Nephron progenitor cell (in vitro differentiated cells): ENCODE measurements around the gene PPP1R9A.

Experiments used
- DNase-seq: peaks from one replicate; pipeline ENCODE4 v3.0.0; 2021
- H3K27ac Mint-ChIP-seq: 2 replicates; pipeline ENCODE4 v1.8.0; 2021; ENCODE audit warnings: mild to moderate bottlenecking, moderate library complexity, mixed read lengths
- H3K27me3 Mint-ChIP-seq: 2 replicates; pipeline ENCODE4 v1.8.0; 2021; ENCODE audit warnings: mild to moderate bottlenecking, low read depth, mixed read lengths; ENCODE audit not compliant: poor library complexity
- H3K36me3 Mint-ChIP-seq: 2 replicates; pipeline ENCODE4 v1.8.0; 2021; ENCODE audit warnings: low read depth, mixed read lengths
- H3K4me1 Mint-ChIP-seq: 2 replicates; pipeline ENCODE4 v1.8.0; 2021; ENCODE audit warnings: mixed read lengths
- H3K4me3 Mint-ChIP-seq: 2 replicates; pipeline ENCODE4 v1.8.0; 2021; ENCODE audit warnings: mild to moderate bottlenecking, moderate library complexity, mixed read lengths
- H3K9me3 Mint-ChIP-seq: 2 replicates; pipeline ENCODE4 v1.8.0; 2021; ENCODE audit warnings: mild to moderate bottlenecking, moderate library complexity, mixed read lengths
- TF ChIP-seq, protein P1 (sequence below): fragments of 200-600 bp; sonication (generic); IDR thresholded peaks from 2 replicates; pipeline ENCODE4 v1.5.0; 2021; ENCODE audit warnings: antibody characterized with exemption

Gene PPP1R9A

DNA sequence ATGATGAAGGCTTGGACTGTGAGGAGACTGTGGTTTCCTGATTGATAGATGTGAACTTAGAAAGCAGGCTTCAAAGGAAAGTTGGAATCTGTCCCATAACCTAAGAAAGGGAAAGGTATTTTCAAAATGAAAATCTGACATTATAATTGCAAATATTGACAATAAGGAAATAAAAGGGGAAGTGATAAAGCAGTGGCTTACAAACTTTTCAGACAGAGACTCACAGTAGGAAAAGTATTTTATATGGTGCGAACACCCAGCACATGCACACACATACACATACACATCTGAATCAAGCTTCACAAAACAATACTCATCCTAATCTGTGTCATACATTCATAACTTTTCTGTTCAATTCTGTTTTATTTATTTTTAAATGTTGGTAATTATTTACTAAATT, 412.2 kb downstream of the PPP1R9A start:
- no peak for DNase-seq
- Mint-ChIP-seq H3K36me3 (no peaks in the 10 kb centered on the region), H3K27me3 (peaks cover 20% of the 10 kb centered on the region), H3K4me3 (no peak overlapping the region), H3K9me3 (no peaks in the 10 kb centered on the region), H3K4me1 (peaks cover 14% of the 10 kb centered on the region), H3K27ac (no peak overlapping the region)
- TF ChIP-seq, protein P1, sequence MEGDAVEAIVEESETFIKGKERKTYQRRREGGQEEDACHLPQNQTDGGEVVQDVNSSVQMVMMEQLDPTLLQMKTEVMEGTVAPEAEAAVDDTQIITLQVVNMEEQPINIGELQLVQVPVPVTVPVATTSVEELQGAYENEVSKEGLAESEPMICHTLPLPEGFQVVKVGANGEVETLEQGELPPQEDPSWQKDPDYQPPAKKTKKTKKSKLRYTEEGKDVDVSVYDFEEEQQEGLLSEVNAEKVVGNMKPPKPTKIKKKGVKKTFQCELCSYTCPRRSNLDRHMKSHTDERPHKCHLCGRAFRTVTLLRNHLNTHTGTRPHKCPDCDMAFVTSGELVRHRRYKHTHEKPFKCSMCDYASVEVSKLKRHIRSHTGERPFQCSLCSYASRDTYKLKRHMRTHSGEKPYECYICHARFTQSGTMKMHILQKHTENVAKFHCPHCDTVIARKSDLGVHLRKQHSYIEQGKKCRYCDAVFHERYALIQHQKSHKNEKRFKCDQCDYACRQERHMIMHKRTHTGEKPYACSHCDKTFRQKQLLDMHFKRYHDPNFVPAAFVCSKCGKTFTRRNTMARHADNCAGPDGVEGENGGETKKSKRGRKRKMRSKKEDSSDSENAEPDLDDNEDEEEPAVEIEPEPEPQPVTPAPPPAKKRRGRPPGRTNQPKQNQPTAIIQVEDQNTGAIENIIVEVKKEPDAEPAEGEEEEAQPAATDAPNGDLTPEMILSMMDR: no peak

DNA sequence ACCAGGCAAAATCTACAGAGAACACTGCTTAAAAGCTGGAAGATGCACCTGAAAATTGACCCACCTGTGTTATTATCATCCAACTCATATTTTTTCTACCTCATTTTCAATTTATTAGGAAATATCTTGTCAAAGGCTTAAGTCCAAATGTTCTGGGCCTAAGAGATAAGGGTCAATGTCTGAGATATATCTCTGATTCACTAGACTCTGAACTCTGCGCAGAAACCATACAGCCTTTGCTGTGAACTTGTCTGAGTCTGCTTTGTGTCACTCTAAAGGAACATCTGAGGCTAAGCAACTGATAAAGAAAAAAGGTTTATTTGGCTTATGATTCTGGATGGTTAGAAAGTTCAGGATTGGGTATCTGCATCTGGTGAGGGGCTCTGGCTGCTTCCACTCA, 413.3 kb downstream of the PPP1R9A start:
- no peak overlapping the region for H3K27ac Mint-ChIP-seq

GRCh38 chr7:95321720-95322119, 414.3 kb downstream of the PPP1R9A start:
- TF ChIP-seq, protein P1: no peak
- peaks cover 3% of the 10 kb centered on the region for H3K9me3 Mint-ChIP-seq
- peaks cover 33% of the 10 kb centered on the region for H3K27me3 Mint-ChIP-seq
- no peak overlapping the region for H3K27ac Mint-ChIP-seq
- H3K4me3 Mint-ChIP-seq: no peak overlapping the region
- H3K36me3 Mint-ChIP-seq: no peaks in the 10 kb centered on the region
- peaks cover 14% of the 10 kb centered on the region for H3K4me1 Mint-ChIP-seq
- no peak for DNase-seq

More for the DNA sequence above, 413.3 kb downstream of the PPP1R9A start:
- Mint-ChIP-seq H3K4me3 (no peak overlapping the region), H3K4me1 (peaks cover 14% of the 10 kb centered on the region), H3K27me3 (peaks cover 30% of the 10 kb centered on the region), H3K36me3 (no peaks in the 10 kb centered on the region), H3K9me3 (no peaks in the 10 kb centered on the region)
- TF ChIP-seq, protein P1: no peak
- DNase-seq: no peak

- peaks cover 33% of the 10 kb centered on the region for H3K27me3 Mint-ChIP-seq
- no peak for DNase-seq
- no peaks in the 10 kb centered on the region for H3K36me3 Mint-ChIP-seq
- no peak overlapping the region for H3K4me3 Mint-ChIP-seq
- H3K4me1 Mint-ChIP-seq: peaks cover 14% of the 10 kb centered on the region
- TF ChIP-seq, protein P1: no peak
- peaks cover 3% of the 10 kb centered on the region for H3K9me3 Mint-ChIP-seq
- H3K27ac Mint-ChIP-seq: no peak overlapping the region
Observed at GRCh38 chr7:95322396-95322795, 415.0 kb downstream of the PPP1R9A start.

DNA sequence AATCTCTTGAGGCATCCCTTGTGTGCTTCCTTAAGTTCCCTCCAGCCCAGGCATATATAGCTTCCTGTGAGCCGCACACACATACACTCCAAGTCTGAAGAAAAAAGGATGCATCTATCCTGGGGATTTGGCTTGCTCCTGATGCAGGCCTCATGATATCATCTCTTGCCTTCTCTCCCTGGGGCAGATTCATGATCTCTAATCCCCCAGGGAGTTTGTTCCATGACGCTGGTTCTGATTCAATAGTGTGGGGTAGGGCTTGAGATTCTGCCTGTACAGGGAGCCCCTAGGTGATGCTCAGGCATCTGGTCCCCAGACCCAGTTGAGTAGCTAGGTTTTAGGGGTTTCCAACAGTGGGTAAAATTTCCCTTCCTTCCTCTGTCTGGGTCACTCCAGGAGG, 415.5 kb downstream of the PPP1R9A start:
- peaks cover 9% of the 10 kb centered on the region for H3K4me1 Mint-ChIP-seq
- peaks cover 3% of the 10 kb centered on the region for H3K9me3 Mint-ChIP-seq
- no peaks in the 10 kb centered on the region for H3K36me3 Mint-ChIP-seq
- H3K27me3 Mint-ChIP-seq: peaks cover 33% of the 10 kb centered on the region
- H3K4me3 Mint-ChIP-seq: no peak overlapping the region
- no peak for DNase-seq
- H3K27ac Mint-ChIP-seq: no peak overlapping the region
- TF ChIP-seq, protein P1: no peak

DNA sequence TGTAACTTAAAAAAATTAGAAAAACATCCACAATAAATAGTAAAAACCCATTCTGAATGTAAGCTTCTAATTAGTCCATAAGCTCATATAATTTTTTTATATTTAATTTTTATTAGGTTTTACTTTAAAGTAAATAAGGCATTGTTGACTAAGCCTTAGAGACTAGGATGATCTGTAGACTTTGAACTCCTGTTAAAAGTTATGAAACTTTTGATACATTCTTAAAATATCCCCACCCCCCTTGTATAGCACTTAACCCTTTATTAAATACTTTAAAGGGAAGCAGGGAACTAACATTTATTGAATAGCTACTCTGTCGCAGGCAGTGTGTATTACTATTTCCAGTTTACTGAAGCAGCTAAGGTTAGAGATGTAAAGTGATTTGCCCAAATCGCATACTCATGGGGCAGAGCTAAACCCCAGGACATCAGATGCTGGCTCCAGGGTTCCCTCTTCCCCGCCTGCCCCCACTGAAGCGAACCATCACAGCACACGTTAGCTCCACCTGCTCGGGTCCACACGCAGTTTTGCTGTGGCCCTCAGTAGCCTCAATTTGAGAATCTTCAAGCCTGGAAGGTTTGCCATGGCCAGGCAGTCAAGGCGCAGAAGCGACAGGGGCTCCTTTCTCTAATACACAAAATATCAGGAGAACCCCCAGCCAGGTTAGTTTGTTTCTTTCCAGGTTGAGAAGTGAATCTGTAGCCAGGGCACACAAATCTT, 416.2 kb downstream of the PPP1R9A start:
- peaks cover 33% of the 10 kb centered on the region for H3K27me3 Mint-ChIP-seq
- peaks cover 4% of the 10 kb centered on the region for H3K4me1 Mint-ChIP-seq
- TF ChIP-seq, protein P1: no peak
- H3K27ac Mint-ChIP-seq: no peak overlapping the region
- H3K4me3 Mint-ChIP-seq: no peak overlapping the region
- H3K9me3 Mint-ChIP-seq: peaks cover 3% of the 10 kb centered on the region
- H3K36me3 Mint-ChIP-seq: no peaks in the 10 kb centered on the region
- no peak for DNase-seq
